NCI-H1694 treated with DMSO at 0.1 percent for 48 hours (cell line): ENCODE measurements around the gene RBM38.
"Not testable (repeated sequence)": the region's sequence is repeated elsewhere in the genome, so short reads cannot be mapped to it uniquely, and the experiment has no call there.

ENCODE experiments used
- DNase-seq: peaks from one replicate; lab custom pipeline; 2025; lab: John Stamatoyannopoulos, UW

RBM38 gene

DNA sequence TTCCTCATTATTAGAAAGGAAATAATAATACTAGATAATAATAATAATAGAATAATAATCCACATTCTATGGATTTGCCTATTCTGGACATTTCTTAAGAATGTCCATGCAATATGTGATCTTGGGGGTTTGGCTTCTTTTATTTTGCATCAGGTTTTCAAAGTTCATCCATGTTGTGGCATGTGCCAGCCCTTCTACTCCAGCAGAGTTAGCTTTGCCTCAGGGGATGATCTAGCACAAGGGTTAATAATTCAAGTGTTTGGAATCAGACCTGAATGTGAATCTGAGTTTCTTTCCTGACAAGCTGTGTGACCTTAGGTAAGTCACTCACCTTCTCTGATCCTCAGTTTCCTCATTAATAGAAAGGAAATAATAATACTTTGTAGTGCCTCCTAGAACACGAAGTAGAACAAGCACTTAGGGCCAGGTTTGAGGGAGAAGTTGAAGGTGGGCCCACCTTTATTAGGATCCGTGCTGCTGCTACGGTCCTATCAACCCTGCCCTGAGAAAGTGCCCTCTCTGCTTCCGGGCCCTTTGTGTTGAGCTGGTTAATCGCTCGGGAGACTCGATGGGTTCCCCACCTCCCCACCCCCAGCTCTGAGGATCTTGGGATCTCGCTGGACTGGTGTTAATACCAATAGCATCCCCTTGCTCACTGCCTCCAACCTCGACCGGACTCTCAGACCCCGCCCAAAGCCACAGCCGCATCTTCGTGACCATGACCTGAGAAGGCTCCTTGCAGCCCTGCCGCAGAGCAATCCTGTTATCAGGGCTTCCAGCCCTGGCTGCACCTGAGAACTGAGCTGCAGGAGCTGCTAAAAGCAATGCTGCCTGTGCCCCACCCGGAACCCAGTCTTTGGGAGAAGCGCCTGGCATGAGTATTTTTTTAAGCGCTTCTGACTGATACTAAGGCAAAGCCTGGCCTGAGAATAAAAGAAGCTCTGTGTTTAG lies 26.9 kb downstream of the RBM38 start:
- no peak for DNase-seq

GRCh38 chr20:57419479-57419878 lies 28.3 kb downstream of the RBM38 start:
- not testable (repeated sequence) for DNase-seq

DNA sequence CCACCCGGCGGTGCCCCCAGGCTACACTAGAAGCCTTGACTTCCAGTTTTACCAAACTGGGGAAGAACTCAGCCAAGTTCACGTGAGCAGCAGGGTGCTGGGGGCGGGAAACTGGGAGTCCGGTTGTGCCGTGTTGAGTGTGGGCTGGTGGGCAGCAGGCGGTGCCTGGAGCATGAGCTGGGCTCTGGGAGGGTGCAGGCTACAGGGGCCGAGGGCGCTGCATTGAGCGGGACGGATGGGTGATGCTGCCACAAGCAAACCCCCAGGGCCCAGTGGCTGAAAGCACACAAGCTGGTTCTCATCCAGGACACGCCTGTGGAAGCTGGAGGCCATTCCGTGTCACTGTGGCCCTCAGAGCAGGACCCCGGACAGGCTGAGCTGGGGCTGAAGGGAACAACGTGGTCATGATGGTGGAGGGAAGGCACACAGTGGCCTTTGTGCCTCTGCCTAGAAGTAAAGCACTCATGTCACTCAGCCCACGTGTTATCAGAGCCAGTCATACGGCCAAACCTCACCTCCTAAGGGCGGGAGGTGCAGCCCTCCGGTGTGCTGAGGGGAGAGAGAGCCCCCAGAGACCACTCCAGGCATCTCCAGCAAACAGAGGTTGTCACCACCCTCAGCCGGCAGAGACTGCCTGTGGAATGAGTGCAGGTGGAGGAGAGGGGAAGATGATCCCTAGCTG lies 29.5 kb downstream of the RBM38 start:
- DNase-seq: no peak

GRCh38 chr20:57421253-57422220 lies 30.3 kb downstream of the RBM38 start:
- no peak for DNase-seq

DNA sequence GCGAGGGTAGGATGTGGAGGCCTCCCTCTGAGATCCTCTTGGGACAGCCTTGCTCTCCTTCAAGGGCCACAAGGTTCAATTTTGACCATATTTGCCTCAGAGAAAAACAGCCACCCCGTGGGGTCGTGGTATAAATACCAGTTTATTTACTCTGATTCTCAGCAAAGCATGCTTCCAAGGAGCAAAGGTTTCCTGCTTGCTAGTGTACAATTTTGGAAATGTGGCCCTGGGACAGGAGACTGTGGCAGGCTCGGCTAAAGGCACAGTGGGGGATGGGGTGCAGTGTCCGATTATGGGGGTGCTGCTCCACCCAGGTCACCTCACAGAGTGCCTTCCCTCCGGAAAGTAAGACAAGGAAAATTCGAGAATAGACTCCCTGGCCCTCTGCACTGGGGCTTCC lies 31.1 kb downstream of the RBM38 start:
- DNase-seq: no peak

DNA sequence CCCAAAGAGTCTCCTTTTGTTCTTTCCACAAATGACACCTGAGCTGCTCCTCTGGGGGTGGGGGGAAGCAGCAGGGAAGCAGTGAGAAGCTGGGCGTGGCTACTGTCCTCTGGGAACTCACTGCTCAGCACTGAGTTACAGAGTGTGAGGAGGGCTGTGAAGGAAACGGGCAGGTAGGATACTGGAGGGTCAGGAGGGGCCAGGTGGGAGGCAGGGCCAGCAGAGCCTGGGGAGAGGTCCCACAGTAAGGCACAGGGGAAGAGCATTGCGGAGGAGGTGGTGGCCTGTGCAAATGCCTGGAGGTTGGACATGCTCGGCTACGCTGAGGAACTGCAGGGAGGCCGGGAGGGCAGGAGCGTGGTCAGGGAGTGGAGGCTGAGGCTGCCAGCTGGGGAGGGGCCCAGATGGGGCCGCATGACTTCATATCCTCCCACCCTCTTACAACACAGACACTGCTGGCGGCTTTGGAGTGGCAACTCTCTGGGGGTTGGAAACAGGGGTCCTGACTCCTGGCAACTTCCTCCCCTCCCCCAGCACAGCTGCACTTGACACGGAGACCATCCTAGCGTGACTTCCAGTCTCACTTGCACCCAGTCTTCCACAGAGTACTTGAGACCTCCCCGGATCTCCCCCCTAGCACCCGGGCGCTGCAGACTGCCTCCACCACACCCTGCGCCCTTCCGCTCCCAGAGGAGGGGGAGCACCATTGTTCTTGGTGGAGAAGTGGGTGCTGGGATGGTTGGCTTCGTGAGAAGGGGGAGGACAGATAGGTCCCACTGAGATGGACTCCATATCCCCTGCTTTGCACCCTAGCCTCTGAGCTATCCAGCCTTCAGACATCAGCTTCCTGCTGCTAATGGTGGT lies 34.2 kb downstream of the RBM38 start:
- no peak for DNase-seq

GRCh38 chr20:57426271-57426689 lies 35.1 kb downstream of the RBM38 start:
- DNase-seq: no peak

DNA sequence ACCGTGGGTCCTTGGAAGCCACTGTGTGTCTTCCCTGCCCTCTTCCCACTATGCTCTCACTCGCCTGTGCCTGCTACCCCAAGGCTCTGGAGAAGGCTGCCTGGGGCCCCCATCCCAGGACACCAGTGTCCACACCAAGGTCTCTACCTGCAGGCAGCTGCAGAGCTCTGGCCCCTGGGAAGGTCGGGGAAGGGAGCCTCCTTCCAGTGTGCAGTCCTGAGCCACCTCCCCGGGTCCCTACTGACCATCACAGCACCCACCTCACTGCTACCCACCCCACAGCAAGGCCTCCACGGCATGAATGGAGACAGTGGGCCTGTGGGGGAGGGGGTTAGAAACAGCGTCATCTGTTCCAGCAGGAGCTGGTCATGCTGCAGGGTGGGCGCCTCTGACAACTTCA lies 35.6 kb downstream of the RBM38 start:
- no peak for DNase-seq

DNA sequence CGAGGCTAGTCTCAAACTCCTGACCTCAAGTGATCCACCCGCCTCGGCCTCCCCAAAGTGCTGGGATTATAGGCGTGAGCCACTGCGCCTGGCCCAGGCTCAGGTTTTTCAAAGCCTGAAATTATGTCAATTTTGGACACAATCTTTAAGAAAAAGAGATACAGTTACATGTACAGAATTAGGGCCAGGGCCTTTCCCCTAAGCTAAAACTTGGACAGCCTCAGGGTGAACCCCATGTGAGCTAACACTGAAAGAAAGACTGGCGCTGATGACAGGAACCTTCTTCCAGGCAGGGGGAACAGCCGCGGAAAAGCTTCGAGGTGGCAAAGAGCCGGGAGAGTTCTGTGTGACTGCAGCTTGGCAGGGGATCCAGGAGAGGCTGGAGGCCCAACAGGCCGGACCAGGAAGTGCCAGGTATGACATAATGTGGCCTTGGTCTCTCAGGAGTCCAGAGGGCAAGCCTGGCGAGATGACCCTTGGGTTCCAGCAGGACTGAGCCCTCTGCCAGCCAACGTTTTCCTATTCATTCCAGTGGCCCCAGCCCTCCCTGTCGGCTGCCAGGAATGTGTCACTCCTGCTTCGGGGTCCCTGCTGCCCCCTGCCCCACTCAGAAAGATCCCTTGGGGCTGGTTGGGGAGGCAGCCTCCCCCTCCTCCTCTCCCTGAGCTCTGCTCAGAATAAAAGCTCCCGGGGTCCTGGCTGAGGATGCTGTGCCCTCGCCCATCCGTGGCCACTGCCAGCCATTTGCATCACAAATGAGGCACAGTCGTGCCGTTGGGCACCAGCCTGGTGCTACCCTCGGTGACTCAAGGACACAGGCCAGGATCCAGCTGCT lies 37.3 kb downstream of the RBM38 start:
- no peak for DNase-seq

DNA sequence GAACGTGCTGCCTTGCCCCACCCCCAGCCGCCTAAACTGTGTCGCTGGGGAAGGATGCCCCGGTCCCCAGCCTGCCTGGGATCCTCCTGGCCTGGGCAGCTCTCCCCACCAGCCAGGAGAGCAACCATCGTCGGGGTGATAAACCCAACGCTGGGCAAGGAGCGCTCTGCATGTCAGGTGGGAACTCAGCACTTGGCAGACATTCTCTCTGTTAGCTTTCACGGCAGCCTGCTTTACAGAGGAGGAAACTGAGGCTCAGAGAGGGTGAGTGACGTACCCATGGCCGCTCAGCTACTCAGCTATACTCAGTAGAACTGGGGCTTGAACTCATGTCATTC lies 37.9 kb downstream of the RBM38 start:
- DNase-seq: no peak

DNA sequence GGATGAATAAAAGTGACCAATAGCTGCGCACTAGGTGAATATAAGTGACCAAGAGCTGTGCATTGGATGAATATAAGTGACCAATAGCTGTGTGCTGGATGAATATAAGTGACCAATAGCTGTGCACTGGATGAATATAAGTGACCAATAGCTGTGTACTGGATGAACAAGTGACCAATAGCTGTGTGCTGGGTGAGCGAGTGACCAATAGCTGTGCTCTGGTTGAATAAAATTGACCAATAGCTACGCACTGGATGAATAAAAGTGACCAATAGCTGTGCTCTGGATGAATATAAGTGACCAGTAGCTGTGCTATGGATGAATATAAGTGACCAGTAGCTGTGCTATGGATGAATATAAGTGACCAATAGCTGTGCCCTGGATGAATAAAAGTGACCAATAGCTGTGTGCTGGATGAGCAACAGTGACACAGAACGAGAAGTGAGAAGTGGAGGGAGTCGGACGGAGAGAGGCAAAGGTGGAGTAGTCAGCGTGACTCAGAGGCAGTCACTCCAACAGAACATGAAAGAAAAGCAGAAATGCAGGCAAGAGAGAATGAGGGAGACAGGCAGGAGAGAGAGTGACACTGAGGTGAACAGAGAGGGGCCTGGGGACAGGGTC lies 38.5 kb downstream of the RBM38 start:
- DNase-seq: no peak

GRCh38 chr20:57430201-57430596 lies 39.0 kb downstream of the RBM38 start:
- DNase-seq: not testable (repeated sequence)

DNA sequence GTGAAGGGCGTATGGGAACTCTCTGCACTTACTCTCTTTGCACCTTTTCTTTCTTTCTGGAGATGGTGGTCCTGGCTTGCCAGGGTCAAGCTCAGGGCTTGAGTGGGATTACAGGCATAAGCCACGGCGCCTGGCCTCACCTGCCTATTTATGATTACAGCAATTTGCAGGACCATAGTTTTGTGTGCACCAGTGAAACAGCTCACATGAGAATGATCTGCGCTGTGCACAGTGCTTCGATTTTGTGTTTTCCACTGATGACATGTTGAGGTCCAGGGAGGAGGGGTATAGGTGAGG lies 40.3 kb downstream of the RBM38 start:
- DNase-seq: no peak

DNA sequence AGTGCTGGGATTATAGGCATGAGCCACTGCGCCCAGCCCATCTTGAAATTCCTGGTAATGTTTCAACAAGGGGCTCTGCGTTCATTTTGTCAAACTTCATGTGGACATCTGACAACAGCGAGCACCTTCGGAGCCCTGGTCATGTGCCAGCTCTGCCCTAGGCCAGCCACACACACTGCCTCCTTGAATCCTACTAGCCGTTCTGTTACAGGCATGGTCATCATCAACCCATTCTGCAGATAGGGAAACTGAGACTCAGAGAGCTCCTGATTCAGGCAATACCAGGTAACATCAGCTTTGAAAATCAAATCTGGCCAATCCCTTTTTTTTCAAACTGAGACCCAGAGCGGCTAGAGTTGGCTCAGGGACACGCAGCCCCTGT lies 41.3 kb downstream of the RBM38 start:
- no peak for DNase-seq

- DNase-seq: no peak
These were observed 41.8 kb downstream of the RBM38 start for GRCh38 chr20:57432862-57433491.

- no peak for DNase-seq
These were observed 42.6 kb downstream of the RBM38 start for GRCh38 chr20:57433657-57434389.

GRCh38 chr20:57434390-57434700 lies 43.1 kb downstream of the RBM38 start:
- no peak for DNase-seq

DNA sequence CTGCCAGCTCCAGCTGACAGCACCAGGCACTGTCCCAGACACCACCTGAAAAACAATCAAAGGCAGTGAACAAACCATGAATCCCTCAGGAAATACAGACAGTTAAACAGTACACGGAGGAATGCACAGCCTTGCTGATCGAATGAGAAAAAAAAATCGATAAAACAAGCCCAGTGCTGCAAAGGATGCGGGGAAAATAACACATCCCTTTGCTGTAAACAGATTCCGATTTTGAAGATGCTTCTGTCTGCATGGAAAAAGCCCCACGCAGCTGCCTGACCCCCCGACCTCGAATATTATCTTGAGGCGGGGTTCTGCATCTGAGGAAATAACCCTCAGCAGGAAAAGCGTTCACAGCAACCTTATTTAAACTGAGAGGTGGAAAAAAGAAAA lies 43.9 kb downstream of the RBM38 start:
- no peak for DNase-seq
